Middle frontal gyrus (tissue), 1 donor: ENCODE measurements around the gene GPR89A.
A peak's percentile ranks its signal among the peaks of the same experiment; 100 is the strongest.
"Not testable (repeated sequence)": the region's sequence is repeated elsewhere in the genome, so short reads cannot be mapped to it uniquely, and the experiment has no call there.

Experiments used
- DNase-seq: peaks from one replicate; pipeline ENCODE4 v3.0.0-alpha.2; 2015; ENCODE audit warnings: low spot score; ENCODE audit errors: extremely low spot score

The GPR89A gene

GRCh38 chr1:145607833-145608733, at the start of gene GPR89A:
Gene GPR89A, plus strand, starts transcription at chr1:145607988. Its CDS starts 146 bp downstream, at chr1:145608134.
- DNase-seq: peak; percentile 83

DNA sequence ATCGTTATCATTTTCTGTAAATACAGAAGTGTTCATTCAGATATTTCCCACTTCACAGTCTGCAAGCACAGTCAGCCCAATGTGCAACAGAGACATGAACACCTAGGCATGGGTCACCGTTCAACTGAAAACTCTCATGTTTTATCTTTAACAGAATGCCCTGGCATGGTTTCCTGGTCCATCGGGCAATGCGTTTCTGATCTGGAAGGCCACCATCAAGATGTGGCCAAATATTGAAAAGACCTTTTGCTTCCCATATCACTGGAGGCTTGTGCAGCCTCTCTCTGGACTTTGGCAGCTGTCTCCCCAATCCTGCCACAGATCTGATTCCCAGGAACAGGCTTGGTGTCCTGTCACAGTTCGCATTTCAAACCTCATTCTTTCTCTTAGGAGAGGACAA, 21.0 kb upstream of the GPR89A start:
- DNase-seq: not testable (repeated sequence)

- not testable (repeated sequence) for DNase-seq
Observed at GRCh38 chr1:145590806-145591205, 17.0 kb upstream of the GPR89A start.

- DNase-seq: not testable (repeated sequence)
Observed at GRCh38 chr1:145592347-145592746, 15.4 kb upstream of the GPR89A start.

GRCh38 chr1:145595421-145595820, 12.4 kb upstream of the GPR89A start:
- DNase-seq: not testable (repeated sequence)

- DNase-seq: not testable (repeated sequence)
Observed at GRCh38 chr1:145596236-145596635, 11.6 kb upstream of the GPR89A start.

DNA sequence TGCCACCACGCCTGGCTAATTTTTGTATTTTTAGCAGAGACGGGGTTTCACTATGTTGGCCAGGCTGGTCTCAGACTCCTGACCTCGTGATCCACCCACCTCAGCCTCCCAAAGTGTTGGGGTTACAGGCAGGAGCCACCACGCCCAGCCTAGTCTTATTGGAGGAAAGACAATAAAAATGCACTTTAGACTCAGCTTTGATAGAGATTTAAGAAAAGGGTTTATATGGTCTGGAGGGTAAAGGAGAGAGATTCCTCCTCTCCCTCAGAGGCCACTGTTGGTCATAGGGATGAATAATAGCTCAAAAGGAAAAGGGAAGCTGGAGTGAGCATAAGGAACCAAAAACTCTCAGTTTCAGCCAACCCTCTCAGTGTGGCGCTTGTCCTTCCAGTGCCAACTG, 8.4 kb upstream of the GPR89A start:
- not testable (repeated sequence) for DNase-seq

GRCh38 chr1:145601593-145601992, 6.2 kb upstream of the GPR89A start:
- no peak for DNase-seq

- DNase-seq: not testable (repeated sequence)
Observed at GRCh38 chr1:145606840-145607239, 948 bp upstream of the GPR89A start.

GRCh38 chr1:145607289-145607688, 499 bp upstream of the GPR89A start:
- DNase-seq: not testable (repeated sequence)

GRCh38 chr1:145610744-145611143, 3.0 kb downstream of the GPR89A start:
- DNase-seq: not testable (repeated sequence)

DNA sequence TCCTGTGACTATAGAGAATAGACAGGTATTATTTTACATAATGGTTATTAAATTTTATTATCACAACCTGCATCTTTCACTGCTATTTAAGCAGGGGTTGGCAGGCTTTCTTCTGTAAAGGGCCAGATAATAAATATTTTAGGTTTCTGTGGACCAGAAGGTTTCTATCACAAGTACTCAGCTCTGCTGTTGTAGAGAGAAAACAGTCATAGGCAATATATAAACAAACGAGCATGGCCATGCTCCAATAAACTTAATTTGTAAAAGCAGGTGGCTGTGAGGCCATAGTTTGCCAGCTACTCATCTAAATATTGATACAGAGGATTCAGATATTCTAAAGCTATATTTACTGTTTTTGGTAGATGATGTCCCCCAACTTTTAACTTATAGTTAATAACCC, 12.3 kb downstream of the GPR89A start:
- not testable (repeated sequence) for DNase-seq

DNA sequence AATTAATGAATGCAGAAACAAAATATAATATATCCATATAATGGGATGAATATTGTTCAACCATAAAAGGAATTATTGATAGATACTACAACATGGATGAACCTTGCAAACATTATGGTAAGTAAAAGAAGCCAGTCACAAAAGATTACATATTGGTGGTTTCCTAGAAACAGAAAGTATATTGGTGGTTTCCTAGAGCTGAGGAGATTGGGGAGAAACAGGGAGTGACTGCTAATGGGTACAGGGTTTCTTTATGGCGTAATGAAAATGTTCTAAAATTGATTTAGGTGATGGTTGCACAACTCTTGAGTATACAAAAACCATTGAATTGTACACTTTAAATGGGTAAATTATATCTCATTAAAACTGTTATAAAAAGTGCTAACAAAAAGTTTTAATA, 14.4 kb downstream of the GPR89A start:
- not testable (repeated sequence) for DNase-seq

DNA sequence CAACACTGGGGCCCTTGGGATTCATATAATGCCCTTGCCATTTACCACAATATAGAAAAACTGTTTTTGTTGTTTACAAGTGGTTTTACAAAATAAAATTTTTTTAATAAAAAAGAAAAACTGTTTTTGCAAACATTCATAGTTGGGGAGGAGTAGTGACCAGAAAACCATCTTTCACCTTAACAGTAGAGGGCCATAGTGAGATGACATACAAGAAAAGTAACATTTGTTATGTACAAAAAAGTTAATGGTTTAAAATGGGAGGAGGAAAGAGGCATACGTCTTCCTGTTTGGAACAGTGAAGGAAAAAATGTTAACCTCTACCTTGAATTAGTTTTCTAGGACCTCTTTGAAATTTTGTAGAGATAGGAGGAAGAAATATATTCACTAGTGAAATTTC, 28.4 kb downstream of the GPR89A start:
- DNase-seq: not testable (repeated sequence)

DNA sequence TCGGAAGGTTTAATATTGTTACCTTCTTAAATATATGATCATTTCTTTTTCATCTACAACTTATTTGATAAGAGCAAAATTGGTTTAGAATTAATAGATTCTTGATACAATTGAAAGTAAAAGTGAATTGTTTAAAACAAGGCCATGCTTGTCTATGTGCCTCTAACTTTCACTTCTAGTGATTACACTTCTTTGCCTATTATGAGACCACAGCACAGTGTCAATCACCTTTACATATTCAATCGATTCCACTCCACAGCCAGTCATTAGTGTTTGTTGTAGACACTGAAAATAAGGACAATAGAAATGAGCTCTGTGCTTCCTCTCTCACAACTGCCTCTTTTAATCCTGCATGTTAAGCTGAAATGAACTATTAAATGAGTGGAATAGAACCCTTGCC, 34.1 kb downstream of the GPR89A start:
- DNase-seq: not testable (repeated sequence)

GRCh38 chr1:145643990-145644389, 36.2 kb downstream of the GPR89A start:
- DNase-seq: not testable (repeated sequence)

- not testable (repeated sequence) for DNase-seq
Observed at GRCh38 chr1:145656245-145656943, 48.6 kb downstream of the GPR89A start.

- not testable (repeated sequence) for DNase-seq
Observed at GRCh38 chr1:145662502-145662901, 54.7 kb downstream of the GPR89A start.

DNA sequence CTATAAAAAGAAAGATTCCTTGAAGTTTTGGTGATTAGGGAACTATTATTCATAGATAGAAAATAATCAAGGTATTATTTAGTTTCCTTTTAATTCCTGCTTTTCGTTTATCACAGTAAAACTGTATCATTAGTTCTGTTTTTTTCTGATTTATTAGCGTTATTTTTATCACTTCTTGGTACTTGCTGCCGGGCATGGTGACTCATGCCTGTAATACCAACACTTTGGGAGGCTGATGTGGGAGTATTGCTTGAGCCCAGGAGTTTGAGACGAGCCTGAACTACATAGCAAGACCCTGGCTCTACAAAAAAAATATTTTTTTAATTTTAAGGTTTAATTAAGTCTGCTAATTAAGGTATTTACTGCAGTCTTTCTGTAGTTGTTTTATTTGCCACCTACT, 57.2 kb downstream of the GPR89A start:
- not testable (repeated sequence) for DNase-seq

DNA sequence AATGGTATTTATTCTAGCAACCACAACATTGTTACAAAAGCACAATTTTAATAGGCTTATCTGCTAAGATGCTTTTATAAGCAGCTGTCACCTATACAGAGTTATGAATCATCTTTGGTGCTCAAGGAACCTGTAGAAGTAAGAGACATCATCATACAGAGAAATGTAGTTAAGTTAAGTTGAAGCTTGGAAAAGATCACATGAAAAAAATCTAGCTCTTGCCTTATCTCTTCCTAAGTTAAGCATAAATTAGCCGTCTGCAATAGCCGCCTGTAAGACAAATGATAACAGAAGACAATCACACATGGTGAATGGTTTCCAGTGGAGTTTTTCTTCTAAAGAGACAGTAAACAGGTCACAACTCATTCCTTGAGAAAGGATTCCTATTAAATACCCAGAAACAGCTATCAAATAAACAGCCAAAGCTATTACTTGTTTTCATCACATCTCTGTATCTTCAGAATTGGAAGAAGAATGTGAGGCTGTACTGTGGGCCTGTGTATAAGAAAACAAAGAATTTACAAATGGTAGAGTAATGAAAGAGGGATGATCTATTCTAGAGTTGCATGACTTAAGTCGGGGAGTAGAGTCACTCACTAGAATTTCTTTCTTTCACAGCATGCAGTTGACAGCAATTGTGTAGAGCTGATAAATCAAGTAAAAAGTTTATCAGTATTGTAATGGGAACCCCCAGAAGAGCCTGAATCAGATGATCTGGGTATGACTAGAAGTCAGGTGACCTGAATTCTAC, 63.4 kb downstream of the GPR89A start:
- not testable (repeated sequence) for DNase-seq

DNA sequence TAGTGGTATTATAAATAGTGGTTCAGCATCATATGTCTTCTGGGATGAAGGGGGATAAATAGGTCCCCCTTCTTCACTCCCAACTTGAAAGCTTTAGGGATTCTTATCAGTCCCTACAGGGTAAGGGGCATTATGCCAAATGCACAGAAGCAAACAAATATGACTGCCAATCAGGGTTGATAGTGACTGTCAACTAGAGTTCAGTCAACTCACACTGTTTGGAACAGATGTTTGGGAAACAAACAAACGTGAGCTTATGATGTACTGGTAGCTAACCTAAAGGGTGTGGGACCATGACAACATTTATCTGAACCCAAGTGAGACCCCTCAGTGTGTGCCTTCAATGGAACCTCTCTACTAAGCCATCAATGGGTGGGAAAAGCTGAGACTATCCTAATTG, 65.4 kb downstream of the GPR89A start:
- DNase-seq: not testable (repeated sequence)
